ENCODE results near the gene UBXN4. TPM values are rescaled to one million over a fixed set of nuclear protein-coding genes. Genes with fewer than 3 reads are reported as not detected.

Gene UBXN4
- total and polyA plus RNA-seq, 2 of the 4 experiments (the other 2 are of a cell fraction) = 48.1 to 49.1 TPM

GRCh38 chr2:135803278-135803677, 61.6 kb downstream of the UBXN4 start:
- WGBS, 2 experiments (ENCODE audit: extremely low coverage in 2 of 2, insufficient read length in 1 of 2) = no CpG with 5 or more reads among the region's 2 CpGs

More at GRCh38 chr2:135803278-135803677, 61.6 kb downstream of the UBXN4 start:
- Histone ChIP-seq H3K4me3 (ENCODE audit: insufficient read depth, low read depth, low read length) (no peak overlapping the region), H2BK5ac (ENCODE audit: low read depth, low read length, poor library complexity, severe bottlenecking) (no peak overlapping the region), H3K79me1 (ENCODE audit: low read depth in 1 of 2, low read length in 2 of 2) (no peaks in the 10 kb centered on the region), H4K5ac (ENCODE audit: low read depth, low read length) (no peak overlapping the region), H2AK5ac (ENCODE audit: low read depth, low read length) (no peak overlapping the region), H4K8ac (ENCODE audit: low read depth in 2 of 2, low read length in 2 of 2) (no peak overlapping the region), H3K27ac (ENCODE audit: insufficient read depth, low read length) (no peak overlapping the region), H2AK9ac (replicated peaks; ENCODE audit: low read depth, low read length, poor library complexity) (no peak overlapping the region), H3K4me1 (ENCODE audit: control insufficient read depth, insufficient read depth, low read length) (no peaks in the 10 kb centered on the region), H3K9me1 (ENCODE audit: insufficient read depth, low read length) (no peaks in the 10 kb centered on the region), H4K20me1 (ENCODE audit: insufficient read depth, low read length) (no peaks in the 10 kb centered on the region), H4K91ac (ENCODE audit: insufficient read depth, low read depth, low read length) (no peak overlapping the region), H2BK20ac (ENCODE audit: low read depth, low read length) (no peak overlapping the region), H3K56ac (ENCODE audit: extremely low read depth, insufficient read depth, low read length) (no peak overlapping the region), H3K9me3 (ENCODE audit: control insufficient read depth, insufficient read depth, low read length) (peaks cover 3% of the 10 kb centered on the region; the same call in 1 of the 2 replicates), H3K27me3 (ENCODE audit: control insufficient read depth, insufficient read depth, low read length) (peaks cover 2% of the 10 kb centered on the region), H3K23ac (ENCODE audit: low read depth, low read length) (no peak overlapping the region), H2BK15ac (ENCODE audit: low read depth, low read length) (no peak overlapping the region), H3K36me3 (ENCODE audit: control insufficient read depth, insufficient read depth, low read length) (no peaks in the 10 kb centered on the region), H3K14ac (replicated peaks; ENCODE audit: low read depth, low read length) (no peak overlapping the region), H3K4ac (ENCODE audit: low read depth, low read length) (no peak overlapping the region), H3K18ac (ENCODE audit: low read depth, low read length) (no peak overlapping the region), H2BK120ac (ENCODE audit: low read depth, low read length) (no peak overlapping the region), H2AFZ (replicated peaks; ENCODE audit: low read length, poor library complexity) (no peak overlapping the region), H3K9ac (ENCODE audit: low read depth, low read length) (no peak overlapping the region), H3K4me2 (ENCODE audit: low read depth, low read length) (no peak overlapping the region)
- BruUV-seq (replicated peaks) = no TSS peak
- ChIA-PET POLR2A (ENCODE audit: unreplicated experiment) (no interaction called here), CTCF (no interaction called here)
- TF ChIP-seq BHLHE40 (IDR thresholded peaks at IDR 0.05; ENCODE audit: low read depth, low read length) (no peak), CHD1 (IDR thresholded peaks at IDR 0.05; ENCODE audit: low read depth, low read length) (no peak), NFE2L2 (IDR thresholded peaks at IDR 0.05; ENCODE audit: low read depth, low read length) (no peak), RAD21 (IDR thresholded peaks at IDR 0.05; ENCODE audit: low read length) (no peak), CTCF (conservative IDR thresholded peaks at IDR 0.05; ENCODE audit: low read depth, low read length) (no peak), USF2 (IDR thresholded peaks at IDR 0.05; ENCODE audit: low read depth, low read length) (no peak), MXI1 (IDR thresholded peaks at IDR 0.05; ENCODE audit: borderline replicate concordance, low read depth, low read length) (no peak), ELK1 (IDR thresholded peaks at IDR 0.05; ENCODE audit: borderline replicate concordance, low read depth, low read length) (no peak), CEBPB (IDR thresholded peaks at IDR 0.05; ENCODE audit: low read depth, low read length) (no peak), FOS (IDR thresholded peaks at IDR 0.05; ENCODE audit: low read depth, low read length) (no peak), POLR2A (IDR thresholded peaks at IDR 0.05; ENCODE audit: low read depth, low read length) (no peak), SMC3 (IDR thresholded peaks at IDR 0.05; ENCODE audit: low read depth, low read length) (no peak), MAZ (IDR thresholded peaks at IDR 0.05; ENCODE audit: borderline replicate concordance, low read depth, low read length) (no peak), RFX5 (IDR thresholded peaks at IDR 0.05; ENCODE audit: low read depth, low read length) (no peak), MAFK (IDR thresholded peaks at IDR 0.05; ENCODE audit: low read depth, low read length) (no peak), RCOR1 (IDR thresholded peaks at IDR 0.05; ENCODE audit: insufficient replicate concordance, low read length) (no peak)
- intact Hi-C loops (cut with micrococcal nuclease) (no loop called here), in situ Hi-C loops (cut with MboI; ENCODE audit: low sequenced_read_pairs) (no loop called here), dilution Hi-C loops (cut with HindIII; ENCODE audit: low sequenced_read_pairs, unreplicated experiment) (no loop called here)
- ATAC-seq (ENCODE audit: low read depth) (no peak), DNase-seq (no peak)

Measured in IMR-90 (cell line).